Hematopoietic multipotent progenitor cell treated with erythropoietin and hydrocortisone succinate and interleukin-3 and kit ligand, for 15 days (in vitro differentiated cells): Measurements from ENCODE around the gene PLXNA2.

Experiments used
- DNase-seq: peaks from one replicate; pipeline ENCODE4 v3.0.0-alpha.2; 2015; ENCODE audit warnings: low spot score

PLXNA2 gene

GRCh38 chr1:208242941-208243526 lies 1.1 kb downstream of the PLXNA2 start:
- DNase-seq: no peak

GRCh38 chr1:208242146-208242545 lies 2.0 kb downstream of the PLXNA2 start:
- no peak for DNase-seq

DNA sequence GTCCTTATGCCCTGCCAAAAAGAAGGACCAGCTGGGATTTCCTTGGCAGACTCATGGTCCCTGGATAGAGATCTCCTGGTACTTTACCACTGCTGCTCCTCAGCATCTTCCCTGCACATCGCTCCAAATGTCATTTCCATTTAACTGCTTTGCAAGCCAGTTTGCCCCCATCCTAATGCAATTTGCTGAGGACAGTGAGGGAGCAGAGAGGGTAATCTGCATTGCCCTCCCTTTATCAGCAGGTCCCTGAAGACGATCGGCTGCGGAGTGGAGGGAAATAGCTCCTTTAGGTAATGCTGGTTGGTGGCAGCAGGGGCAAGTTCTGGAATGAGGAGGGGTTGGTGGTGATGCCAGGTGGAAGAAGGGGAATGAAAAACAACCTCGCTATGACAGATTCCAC lies 2.7 kb downstream of the PLXNA2 start:
- DNase-seq: no peak

DNA sequence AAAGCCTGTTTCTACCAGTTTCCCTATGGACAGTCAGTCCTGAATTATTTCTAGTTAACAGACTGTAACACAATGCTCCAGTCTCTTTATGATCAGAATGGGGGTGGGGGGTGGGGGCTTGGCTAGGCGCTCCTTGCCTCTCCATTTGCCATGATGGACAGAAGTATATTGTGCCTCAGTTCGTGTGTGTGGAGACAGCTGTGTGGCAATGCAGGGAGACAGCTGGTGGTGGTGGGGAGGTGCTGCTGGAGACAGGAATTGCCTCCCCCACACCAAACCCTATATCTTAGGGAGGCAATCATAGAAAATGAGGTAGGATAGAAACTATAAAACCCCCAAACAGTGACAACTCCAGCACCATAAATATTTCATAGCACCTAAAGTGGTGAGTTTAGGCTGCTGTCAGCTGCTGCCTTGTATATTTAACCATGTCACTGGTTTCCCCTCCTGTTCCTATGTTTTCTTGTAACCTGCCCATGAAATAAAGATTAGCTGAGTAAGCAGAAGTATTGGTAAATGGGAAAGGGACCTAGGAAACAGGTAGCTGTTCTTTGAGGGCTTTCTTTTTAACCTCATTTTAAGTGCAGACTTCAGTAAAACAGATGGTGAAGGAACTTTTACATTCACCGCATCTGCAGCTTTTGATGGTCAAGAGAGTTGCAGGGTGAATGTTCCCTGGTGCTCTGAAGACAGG lies 3.4 kb downstream of the PLXNA2 start:
- DNase-seq: no peak

- no peak for DNase-seq
Observed at GRCh38 chr1:208239473-208240381, 4.5 kb downstream of the PLXNA2 start.

GRCh38 chr1:208238710-208239472 lies 5.3 kb downstream of the PLXNA2 start:
- peak; percentile 35 for DNase-seq

- no peak for DNase-seq
Observed at GRCh38 chr1:208237241-208237640, 6.9 kb downstream of the PLXNA2 start.

DNA sequence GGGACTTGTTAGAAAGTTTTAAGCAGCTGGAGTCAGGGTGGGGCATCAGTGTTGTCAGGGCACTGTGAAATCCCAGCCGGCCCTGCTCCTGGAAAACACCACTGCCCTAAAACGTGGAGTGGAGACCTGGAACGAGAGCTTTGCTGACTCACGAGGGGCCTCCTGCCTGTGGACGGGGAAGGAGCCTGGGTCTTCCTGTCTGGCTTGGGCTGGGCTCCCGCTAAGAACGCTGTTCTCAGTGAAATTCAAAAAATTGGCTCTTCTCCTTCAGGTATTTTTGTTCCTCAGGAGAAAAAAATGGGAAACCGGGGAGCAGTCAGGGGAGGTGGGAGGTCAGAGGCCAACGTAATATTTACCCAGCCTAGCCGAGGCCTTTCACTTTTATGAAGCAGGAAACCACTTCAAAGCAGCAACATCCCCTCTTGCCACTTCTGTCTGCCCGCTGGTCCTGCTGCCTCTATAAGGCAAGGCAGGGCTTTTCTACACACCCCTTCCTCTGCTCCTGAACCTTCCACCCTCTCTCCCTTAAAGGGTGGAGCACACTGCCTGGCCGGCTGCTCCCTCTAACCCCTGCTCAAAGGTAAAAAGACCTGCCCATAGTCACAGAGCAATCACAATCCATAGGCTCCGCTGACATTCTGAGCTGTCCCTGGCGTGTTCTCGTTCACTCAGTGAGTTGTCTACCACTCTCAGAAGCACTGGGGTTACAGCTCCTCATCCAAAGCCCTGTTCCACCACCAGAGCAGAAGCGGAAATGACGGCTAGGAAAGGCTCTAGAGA lies 8.0 kb downstream of the PLXNA2 start:
- DNase-seq: no peak

DNA sequence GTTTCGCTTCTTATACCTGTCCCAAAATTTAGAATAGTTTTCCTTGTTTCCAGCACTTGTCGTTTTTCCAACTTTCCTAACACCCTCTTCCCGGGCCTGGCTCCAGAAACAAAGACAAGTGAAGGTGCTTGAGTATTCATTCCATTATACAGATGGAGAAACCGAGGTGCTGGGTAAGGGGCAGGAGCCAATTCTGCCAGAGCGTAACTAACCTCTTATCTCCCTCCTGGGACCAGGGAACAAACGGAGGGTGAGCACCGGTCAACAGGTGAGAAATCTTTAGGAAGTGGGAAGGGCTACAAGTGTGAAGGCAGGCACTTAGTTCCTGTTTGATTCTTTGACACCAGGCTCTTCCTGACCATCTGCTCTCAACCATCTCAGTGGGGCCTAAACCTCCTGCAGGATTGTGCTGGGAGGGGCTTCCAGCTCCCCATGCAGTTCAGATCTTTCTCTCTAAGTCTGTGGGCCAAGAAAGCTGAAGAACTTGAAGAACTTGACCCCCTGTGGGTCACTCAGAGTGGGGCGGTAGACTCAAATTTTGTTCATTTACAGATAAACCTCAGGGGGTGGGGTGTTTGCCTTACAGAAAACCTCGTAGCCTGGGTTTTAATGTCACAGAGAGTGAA lies 8.7 kb downstream of the PLXNA2 start:
- no peak for DNase-seq

DNA sequence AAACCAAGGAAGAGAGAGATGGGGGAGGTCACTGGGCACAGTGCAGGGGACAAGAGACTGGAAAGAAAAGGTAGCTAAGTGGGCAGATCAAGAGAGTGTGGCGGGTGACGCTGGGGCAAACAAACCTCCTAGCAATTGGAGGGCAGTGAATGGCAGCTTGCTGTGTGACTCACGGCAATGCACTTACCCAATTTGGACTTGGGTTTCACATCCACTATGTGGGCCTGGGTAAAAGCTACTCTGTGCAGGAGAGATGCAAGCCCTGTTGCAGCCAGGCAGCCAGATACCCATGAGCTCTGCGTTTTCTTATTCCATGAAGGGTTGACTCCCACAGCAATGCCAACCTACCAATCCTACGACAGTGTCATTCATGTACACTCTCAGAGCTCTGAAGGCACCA lies 9.5 kb downstream of the PLXNA2 start:
- DNase-seq: no peak

- no peak for DNase-seq
Observed at GRCh38 chr1:208233978-208234377, 10.2 kb downstream of the PLXNA2 start.

- DNase-seq: no peak
Observed at GRCh38 chr1:208233546-208233945, 10.6 kb downstream of the PLXNA2 start.

DNA sequence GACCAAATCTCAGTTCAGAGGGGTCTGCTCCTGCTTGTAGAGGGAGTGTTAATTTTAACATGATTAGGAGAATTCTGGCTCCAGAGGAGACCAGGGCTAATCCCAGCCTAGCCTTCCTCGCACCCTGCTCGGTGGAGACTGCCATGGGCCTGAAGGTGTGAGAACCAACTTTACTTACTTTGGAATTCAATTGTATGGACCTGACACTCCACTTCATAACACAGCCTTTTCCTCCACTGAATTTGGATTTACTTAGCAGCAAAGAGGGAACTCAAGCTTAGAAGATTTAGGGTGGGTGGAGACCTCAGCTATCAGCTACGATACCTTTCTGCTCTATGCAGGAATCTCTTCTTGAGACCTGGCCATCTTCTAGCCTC lies 11.5 kb downstream of the PLXNA2 start:
- no peak for DNase-seq

- no peak for DNase-seq
Observed at GRCh38 chr1:208231881-208232661, 12.1 kb downstream of the PLXNA2 start.

- DNase-seq: no peak
Observed at GRCh38 chr1:208230668-208231529, 13.3 kb downstream of the PLXNA2 start.

- DNase-seq: no peak
Observed at GRCh38 chr1:208228550-208228949, 15.6 kb downstream of the PLXNA2 start.

GRCh38 chr1:208228026-208228425 lies 16.2 kb downstream of the PLXNA2 start:
- no peak for DNase-seq

- DNase-seq: no peak
Observed at GRCh38 chr1:208227366-208227765, 16.8 kb downstream of the PLXNA2 start.
